Lower lobe of right lung (tissue), 2 donors: Measurements from ENCODE around the gene NCAPG2. TPM values are rescaled to one million over a fixed set of nuclear protein-coding genes. Genes with fewer than 3 reads are reported as not detected.

Source experiments
- ATAC-seq, 2 donors: fragments of 200-7000 bp; cut with Tn5 transposase; one replicate each; pipeline ENCODE4 v1.9.1; 2020 to 2022; ENCODE audit warnings: mild to moderate bottlenecking in 2 of 2, moderate library complexity in 2 of 2
- DNase-seq: peaks from one replicate; pipeline ENCODE4 v3.0.0-alpha.2; 2020
- H3K27ac ChIP-seq: fragments of 200-600 bp; one replicate; pipeline ENCODE4 v1.8.0; 2022
- H3K27me3 ChIP-seq: fragments of 200-600 bp; one replicate; pipeline ENCODE4 v1.8.0; 2022; ENCODE audit warnings: low read depth
- H3K36me3 ChIP-seq: fragments of 200-600 bp; one replicate; pipeline ENCODE4 v1.8.0; 2022; ENCODE audit warnings: mild to moderate bottlenecking
- H3K4me1 ChIP-seq: fragments of 200-600 bp; one replicate; pipeline ENCODE4 v1.8.0; 2022
- H3K4me3 ChIP-seq: fragments of 200-600 bp; one replicate; pipeline ENCODE4 v1.8.0; 2022; ENCODE audit warnings: mild to moderate bottlenecking
- H3K9me3 ChIP-seq: fragments of 200-600 bp; one replicate; pipeline ENCODE4 v1.8.0; 2022
- intact Hi-C: fragments of 100-400 bp; cut with DNase I; formaldehyde crosslinking; loops from one replicate; pipeline ENCODE4 v1.11.0; 2022
- total RNA-seq: library from RNA; stranded (reverse); fragmentation: NEBNext Ultra II Directional; extraction: Animal tissue kit (Norgen Biotek cat#: 25700); gene quantifications from one replicate; pipeline ENCODE4 v1.2.1, GENCODE V29; 2021
- TF ChIP-seq, protein P1 (sequence below): fragments of 200-600 bp; IDR thresholded peaks from one replicate; pipeline ENCODE4 v1.8.0; 2022; ENCODE audit warnings: antibody characterized with exemption, mild to moderate bottlenecking
- donor health status: DM: no; HTN: yes; CAD: no; lungs with severe emphysema.

The NCAPG2 gene
- total RNA-seq, 1 donor from 2014 or later: 10.0 TPM

DNA sequence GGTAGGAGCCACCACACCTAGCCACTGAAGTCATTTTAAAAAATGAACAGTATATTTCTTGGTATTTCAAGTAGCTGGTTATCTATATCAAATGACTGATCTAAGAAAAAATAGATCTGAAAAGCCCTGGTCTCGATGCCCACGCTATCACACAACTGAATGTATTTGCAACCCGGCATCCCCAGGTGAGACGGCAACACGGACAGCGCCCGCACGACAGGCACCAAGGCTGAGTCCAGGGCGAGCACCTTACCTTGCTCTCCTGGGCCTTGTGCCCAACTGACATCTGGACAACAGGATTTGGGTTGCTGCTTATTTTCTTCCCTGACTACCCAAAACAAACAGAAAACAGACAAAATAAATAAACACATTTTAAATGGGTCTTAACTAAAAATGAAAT lies 44.8 kb upstream of the NCAPG2 start:
- no peaks in the 10 kb centered on the region for H3K9me3 ChIP-seq
- TF ChIP-seq, protein P1, sequence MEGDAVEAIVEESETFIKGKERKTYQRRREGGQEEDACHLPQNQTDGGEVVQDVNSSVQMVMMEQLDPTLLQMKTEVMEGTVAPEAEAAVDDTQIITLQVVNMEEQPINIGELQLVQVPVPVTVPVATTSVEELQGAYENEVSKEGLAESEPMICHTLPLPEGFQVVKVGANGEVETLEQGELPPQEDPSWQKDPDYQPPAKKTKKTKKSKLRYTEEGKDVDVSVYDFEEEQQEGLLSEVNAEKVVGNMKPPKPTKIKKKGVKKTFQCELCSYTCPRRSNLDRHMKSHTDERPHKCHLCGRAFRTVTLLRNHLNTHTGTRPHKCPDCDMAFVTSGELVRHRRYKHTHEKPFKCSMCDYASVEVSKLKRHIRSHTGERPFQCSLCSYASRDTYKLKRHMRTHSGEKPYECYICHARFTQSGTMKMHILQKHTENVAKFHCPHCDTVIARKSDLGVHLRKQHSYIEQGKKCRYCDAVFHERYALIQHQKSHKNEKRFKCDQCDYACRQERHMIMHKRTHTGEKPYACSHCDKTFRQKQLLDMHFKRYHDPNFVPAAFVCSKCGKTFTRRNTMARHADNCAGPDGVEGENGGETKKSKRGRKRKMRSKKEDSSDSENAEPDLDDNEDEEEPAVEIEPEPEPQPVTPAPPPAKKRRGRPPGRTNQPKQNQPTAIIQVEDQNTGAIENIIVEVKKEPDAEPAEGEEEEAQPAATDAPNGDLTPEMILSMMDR: no peak
- H3K27ac ChIP-seq: no peak overlapping the region
- ATAC-seq: no peak
- no peak overlapping the region for H3K4me3 ChIP-seq
- no peaks in the 10 kb centered on the region for H3K27me3 ChIP-seq
- H3K36me3 ChIP-seq: peaks cover 88% of the 10 kb centered on the region
- no peak for DNase-seq
- no peaks in the 10 kb centered on the region for H3K4me1 ChIP-seq
- intact Hi-C loops: no loop called here

DNA sequence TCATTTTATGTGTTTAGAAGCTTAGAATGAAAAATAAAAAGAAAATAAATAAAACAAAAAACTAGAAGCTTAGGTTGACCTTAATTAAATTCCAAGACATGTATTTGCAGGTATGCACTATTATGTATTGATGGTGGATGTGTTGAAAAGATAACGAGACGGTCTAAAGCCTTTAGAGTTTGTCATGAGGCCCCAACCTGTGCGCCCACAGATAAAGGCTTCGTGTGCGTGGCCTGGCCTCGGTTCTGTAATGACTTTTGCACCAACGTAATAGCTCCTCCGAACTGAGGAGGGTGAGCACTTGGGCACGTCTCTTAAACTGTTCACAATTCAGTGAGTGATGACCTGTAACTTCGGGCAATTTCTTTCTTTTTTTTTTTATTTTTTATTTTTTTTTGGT lies 43.7 kb upstream of the NCAPG2 start:
- Histone ChIP-seq H3K27ac (no peak overlapping the region), H3K9me3 (no peaks in the 10 kb centered on the region), H3K27me3 (no peaks in the 10 kb centered on the region), H3K36me3 (peaks cover 88% of the 10 kb centered on the region), H3K4me1 (no peaks in the 10 kb centered on the region), H3K4me3 (no peak overlapping the region)
- DNase-seq (no peak), ATAC-seq (no peak)
- intact Hi-C loops: no loop called here
- TF ChIP-seq, protein P1: no peak

GRCh38 chr7:158747408-158747807 lies 42.8 kb upstream of the NCAPG2 start:
- TF ChIP-seq, protein P1: no peak
- no peaks in the 10 kb centered on the region for H3K9me3 ChIP-seq
- no peak for ATAC-seq
- peaks cover 90% of the 10 kb centered on the region for H3K36me3 ChIP-seq
- H3K4me1 ChIP-seq: no peaks in the 10 kb centered on the region
- H3K27me3 ChIP-seq: no peaks in the 10 kb centered on the region
- no peak overlapping the region for H3K27ac ChIP-seq
- no peak overlapping the region for H3K4me3 ChIP-seq
- intact Hi-C loops: no loop called here
- no peak for DNase-seq

DNA sequence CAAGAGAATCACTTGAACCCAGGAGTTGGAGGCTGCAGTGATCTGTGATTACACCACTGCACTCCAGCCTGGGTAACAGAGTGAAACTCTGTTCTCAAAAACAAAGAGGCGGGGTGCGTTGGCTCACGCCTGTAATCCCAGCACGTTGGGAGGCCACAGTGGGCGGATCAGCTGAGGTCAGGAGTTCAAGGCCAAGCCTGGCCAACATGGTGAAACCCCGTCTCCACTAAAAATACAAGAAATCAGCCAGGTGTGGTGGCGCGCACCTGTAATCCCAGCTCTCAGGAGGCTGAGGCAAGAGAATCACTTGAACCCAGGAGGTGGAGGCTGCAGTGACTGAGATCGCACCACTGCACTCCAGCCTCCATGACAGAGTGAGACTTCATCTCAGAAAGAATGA lies 42.4 kb upstream of the NCAPG2 start:
- Histone ChIP-seq H3K27me3 (no peaks in the 10 kb centered on the region), H3K4me3 (no peak overlapping the region), H3K4me1 (no peaks in the 10 kb centered on the region), H3K36me3 (peaks cover 90% of the 10 kb centered on the region), H3K9me3 (no peaks in the 10 kb centered on the region), H3K27ac (no peak overlapping the region)
- intact Hi-C loops: no loop called here
- TF ChIP-seq, protein P1: no peak
- DNase-seq (no peak), ATAC-seq (no peak)

- no peaks in the 10 kb centered on the region for H3K9me3 ChIP-seq
- H3K27ac ChIP-seq: no peak overlapping the region
- intact Hi-C loops: no loop called here
- DNase-seq (no peak), ATAC-seq (no peak)
- TF ChIP-seq, protein P1: no peak
- peaks cover 99% of the 10 kb centered on the region for H3K36me3 ChIP-seq
- H3K4me1 ChIP-seq: peaks cover 5% of the 10 kb centered on the region
- no peaks in the 10 kb centered on the region for H3K27me3 ChIP-seq
- H3K4me3 ChIP-seq: no peak overlapping the region
Observed at GRCh38 chr7:158745057-158745715, 40.6 kb upstream of the NCAPG2 start.
